Measurements from ENCODE around the gene TNS2. TPM values are rescaled to one million over a fixed set of nuclear protein-coding genes. Genes with fewer than 3 reads are reported as not detected.

The TNS2 gene
- total and polyA plus RNA-seq, 2 of the 13 experiments (the other 11 are each of a cell fraction or from before 2014, with no cell fraction given) = 8.9 to 20.4 TPM

DNA sequence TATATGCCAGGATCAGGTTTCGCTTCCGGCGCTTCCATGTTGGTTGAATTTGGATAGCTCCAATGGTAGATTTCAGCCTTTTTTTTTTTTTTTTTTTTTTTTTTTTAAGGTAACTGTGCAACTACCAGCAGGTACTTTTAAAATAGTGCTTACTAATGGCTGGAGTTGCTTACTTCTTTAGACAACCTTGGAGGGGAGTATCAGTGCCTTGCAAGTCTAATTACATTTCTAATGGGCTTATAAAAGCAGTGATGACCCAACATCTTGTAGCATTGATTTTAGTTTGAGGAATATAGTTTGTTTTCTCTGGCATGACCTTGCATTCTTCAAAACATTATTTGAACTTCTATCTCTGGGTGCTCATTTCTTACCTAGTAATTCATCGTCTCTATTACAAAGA is 42.5 kb upstream of the TNS2 start:
- peaks cover 60% of the 10 kb centered on the region for H3K79me2 ChIP-seq (ENCODE audit: insufficient read depth, low read length)
- peak overlapping the region; percentile 99 for H3K27ac ChIP-seq (ENCODE audit: extremely low read length, insufficient read depth, low read length)
- H3K4me3 ChIP-seq (replicated peaks in 1 of 3; ENCODE audit: insufficient read depth in 1 of 3, low read depth in 2 of 3, low read length in 3 of 3) = peak overlapping the region; percentile 89 to 93 (median 92)
- no peak for ATAC-seq
- peaks cover 54% of the 10 kb centered on the region for H4K20me1 ChIP-seq (ENCODE audit: insufficient read depth, low read length)
- H2AFZ ChIP-seq (ENCODE audit: low read length) = no peak overlapping the region
- POLR2A ChIA-PET = interaction anchor here (0.6 to 4.0 kb wide), 10 partner anchors 13 to 292 kb away, joined by 3 to 159 read pairs (median 5); partner anchors contain the start of genes MYG1 and TNS2
- H3K36me3 ChIP-seq (replicated peaks in 1 of 2; ENCODE audit: control insufficient read depth in 1 of 2, insufficient read depth in 2 of 2, low read length in 2 of 2) = peaks cover 0 to 24% of the 10 kb centered on the region in 2 experiments; a peak in 4 of 5 replicates
- in situ Hi-C loops (cut with HindIII; ENCODE audit: extremely low pct_ligation_motif_present, low pct_unique_long_range_greater_than_20kb) = no loop called here
- intact Hi-C loops (cut with micrococcal nuclease; ENCODE audit: unreplicated experiment) = loop anchor here (1.0 kb wide), 1 partner anchor 14 kb away; no protein-coding TSS in a partner anchor
- BruUV-seq (replicated peaks) = no TSS peak
- H3K9ac ChIP-seq (ENCODE audit: insufficient read depth, low read depth, low read length) = peak overlapping the region; percentile 99
- no peak for FAIRE-seq
- 3% methylated on average over 4 of the region's 4 CpGs for WGBS (ENCODE audit: low lambda C conversion rate)
- no peaks in the 10 kb centered on the region for H3K9me3 ChIP-seq (ENCODE audit: low read length)
- H3K27me3 ChIP-seq (ENCODE audit: control insufficient read depth in 1 of 2, insufficient read depth in 2 of 2, low read length in 2 of 2) = no peaks in the 10 kb centered on the region; a peak in 1 of 5 replicates
- DNase-seq (ENCODE audit: low spot score) = no peak
- peaks cover 58% of the 10 kb centered on the region for H3K4me1 ChIP-seq (ENCODE audit: insufficient read depth, low read length)
- CTCF ChIA-PET (ENCODE audit: low intra/inter-chr PET ratio, low total read pairs) = interaction anchor here (0.6 kb wide), 1 partner anchor 26 kb away, joined by 3 read pairs; no protein-coding TSS in a partner anchor
- H3K4me2 ChIP-seq (ENCODE audit: low read depth, low read length) = peak overlapping the region; percentile 81
- TF ChIP-seq, protein P1, sequence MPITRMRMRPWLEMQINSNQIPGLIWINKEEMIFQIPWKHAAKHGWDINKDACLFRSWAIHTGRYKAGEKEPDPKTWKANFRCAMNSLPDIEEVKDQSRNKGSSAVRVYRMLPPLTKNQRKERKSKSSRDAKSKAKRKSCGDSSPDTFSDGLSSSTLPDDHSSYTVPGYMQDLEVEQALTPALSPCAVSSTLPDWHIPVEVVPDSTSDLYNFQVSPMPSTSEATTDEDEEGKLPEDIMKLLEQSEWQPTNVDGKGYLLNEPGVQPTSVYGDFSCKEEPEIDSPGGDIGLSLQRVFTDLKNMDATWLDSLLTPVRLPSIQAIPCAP (CRISPR knock-in tag; IDR thresholded peaks at IDR 0.05; ENCODE audit: low read depth) = no peak
- TF ChIP-seq CCDC6 (CRISPR knock-in tag; IDR thresholded peaks at IDR 0.05) = no peak
- TF ChIP-seq SSRP1 (CRISPR knock-in tag; IDR thresholded peaks at IDR 0.05) = 0 out of 2 replicates have a peak, but pooled peaks have one; percentile 16
- no peak for TF ChIP-seq ZMYM2 (CRISPR knock-in tag; IDR thresholded peaks at IDR 0.05)
- no peak for TF ChIP-seq STAG1 (CRISPR knock-in tag; IDR thresholded peaks at IDR 0.05)
- TF ChIP-seq, protein P2, sequence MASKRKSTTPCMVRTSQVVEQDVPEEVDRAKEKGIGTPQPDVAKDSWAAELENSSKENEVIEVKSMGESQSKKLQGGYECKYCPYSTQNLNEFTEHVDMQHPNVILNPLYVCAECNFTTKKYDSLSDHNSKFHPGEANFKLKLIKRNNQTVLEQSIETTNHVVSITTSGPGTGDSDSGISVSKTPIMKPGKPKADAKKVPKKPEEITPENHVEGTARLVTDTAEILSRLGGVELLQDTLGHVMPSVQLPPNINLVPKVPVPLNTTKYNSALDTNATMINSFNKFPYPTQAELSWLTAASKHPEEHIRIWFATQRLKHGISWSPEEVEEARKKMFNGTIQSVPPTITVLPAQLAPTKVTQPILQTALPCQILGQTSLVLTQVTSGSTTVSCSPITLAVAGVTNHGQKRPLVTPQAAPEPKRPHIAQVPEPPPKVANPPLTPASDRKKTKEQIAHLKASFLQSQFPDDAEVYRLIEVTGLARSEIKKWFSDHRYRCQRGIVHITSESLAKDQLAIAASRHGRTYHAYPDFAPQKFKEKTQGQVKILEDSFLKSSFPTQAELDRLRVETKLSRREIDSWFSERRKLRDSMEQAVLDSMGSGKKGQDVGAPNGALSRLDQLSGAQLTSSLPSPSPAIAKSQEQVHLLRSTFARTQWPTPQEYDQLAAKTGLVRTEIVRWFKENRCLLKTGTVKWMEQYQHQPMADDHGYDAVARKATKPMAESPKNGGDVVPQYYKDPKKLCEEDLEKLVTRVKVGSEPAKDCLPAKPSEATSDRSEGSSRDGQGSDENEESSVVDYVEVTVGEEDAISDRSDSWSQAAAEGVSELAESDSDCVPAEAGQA (IDR thresholded peaks at IDR 0.05; ENCODE audit: low read depth) = no peak
- TF ChIP-seq, protein P2 (CRISPR knock-in tag; IDR thresholded peaks at IDR 0.05; ENCODE audit: borderline replicate concordance) = no peak
- TF ChIP-seq ZNF225 (CRISPR knock-in tag; IDR thresholded peaks at IDR 0.05) = no peak
- no peak for TF ChIP-seq ZNF564 (CRISPR knock-in tag; IDR thresholded peaks at IDR 0.05)
- TF ChIP-seq MAFG (CRISPR knock-in tag; IDR thresholded peaks at IDR 0.05) = no peak
- no peak for TF ChIP-seq TCF7 (IDR thresholded peaks at IDR 0.05; ENCODE audit: low read depth)

Measured in HepG2 (cell line).